GM23338 (cell line): ENCODE measurements around the gene ONECUT3. TPM values are rescaled to one million over a fixed set of nuclear protein-coding genes. Genes with fewer than 3 reads are reported as not detected.

Experiments used
- ATAC-seq: fragments of 200-7000 bp; cut with Tn5 transposase; 3 replicates; pipeline ENCODE4 v1.9.1; 2020
- DNase-seq: peaks from one replicate; pipeline ENCODE4 v3.0.0-alpha.2; 2015; ENCODE audit warnings: low spot score
- H2AFZ ChIP-seq: fragments of 200-600 bp; sonication (generic); 2 replicates; pipeline ENCODE4 v1.8.0; 2016; ENCODE audit warnings: antibody characterized with exemption, mild to moderate bottlenecking, moderate library complexity
- H3F3A ChIP-seq: fragments of 200-600 bp; sonication (generic); replicated peaks from 2 replicates; pipeline ENCODE4 v1.8.0; 2017; ENCODE audit warnings: antibody characterized with exemption, mixed run types, low read depth
- H3K27ac ChIP-seq: fragments of 200-600 bp; sonication (generic); 2 replicates; pipeline ENCODE4 v1.6.1; 2016; ENCODE audit warnings: low read depth
- H3K27me3 ChIP-seq: fragments of 200-600 bp; sonication (generic); 2 replicates; pipeline ENCODE4 v1.8.0; 2016; ENCODE audit warnings: mild to moderate bottlenecking, mixed run types, moderate library complexity; ENCODE audit not compliant: insufficient read depth
- H3K36me3 ChIP-seq: fragments of 200-600 bp; sonication (generic); 2 replicates; pipeline ENCODE4 v1.8.0; 2016; ENCODE audit warnings: mild to moderate bottlenecking; ENCODE audit not compliant: insufficient read depth
- H3K4me1 ChIP-seq: fragments of 200-600 bp; sonication (generic); 2 replicates; pipeline ENCODE4 v1.8.0; 2016; ENCODE audit warnings: mild to moderate bottlenecking, moderate library complexity; ENCODE audit not compliant: insufficient read depth
- H3K4me2 ChIP-seq: fragments of 200-600 bp; sonication (generic); 2 replicates; pipeline ENCODE4 v1.7.1; 2017; ENCODE audit warnings: mixed run types
- H3K4me3 ChIP-seq: fragments of 200-600 bp; sonication (generic); 2 replicates; pipeline ENCODE4 v1.6.1; 2016; ENCODE audit warnings: mixed run types
- H3K79me2 ChIP-seq: fragments of 200-600 bp; sonication (generic); replicated peaks from 2 replicates; pipeline ENCODE4 v1.8.0; 2017; ENCODE audit warnings: mild to moderate bottlenecking; ENCODE audit not compliant: insufficient read depth
- H3K9me2 ChIP-seq: fragments of 200-600 bp; sonication (generic); 2 replicates; pipeline ENCODE4 v1.8.0; 2017; ENCODE audit not compliant: insufficient read depth
- H4K20me1 ChIP-seq: fragments of 200-600 bp; sonication (generic); replicated peaks from 2 replicates; pipeline ENCODE4 v1.8.0; 2017; ENCODE audit warnings: mild to moderate bottlenecking; ENCODE audit not compliant: insufficient read depth
- H3K27ac Mint-ChIP-seq: 2 replicates; pipeline ENCODE4 v1.8.0; 2020; ENCODE audit warnings: inconsistent platforms, mild to moderate bottlenecking, moderate library complexity, mixed read lengths
- H3K27me3 Mint-ChIP-seq: 3 replicates; pipeline ENCODE4 v1.8.0; 2022; ENCODE audit warnings: low read depth, mild to moderate bottlenecking, moderate library complexity, mixed read lengths, inconsistent platforms; ENCODE audit not compliant: insufficient read depth, poor library complexity
- H3K36me3 Mint-ChIP-seq: 3 replicates; pipeline ENCODE4 v1.8.0; 2021; ENCODE audit warnings: low read depth, mild to moderate bottlenecking, inconsistent platforms, moderate library complexity, mixed read lengths
- H3K4me1 Mint-ChIP-seq: 3 replicates; pipeline ENCODE4 v1.8.0; 2020; ENCODE audit warnings: mild to moderate bottlenecking, inconsistent platforms, mixed read lengths
- H3K4me3 Mint-ChIP-seq: 3 replicates; pipeline ENCODE4 v1.8.0; 2021; ENCODE audit warnings: moderate library complexity, mild to moderate bottlenecking, inconsistent platforms, mixed read lengths
- H3K9me3 Mint-ChIP-seq: 3 replicates; pipeline ENCODE4 v1.8.0; 2020; ENCODE audit warnings: moderate library complexity, mild to moderate bottlenecking, inconsistent platforms, mixed read lengths
- CREB1 ChIP-seq: fragments of 250-450 bp; sonication (Bioruptor Pico); IDR thresholded peaks from 2 replicates; pipeline ENCODE4 v1.5.0; 2020; ENCODE audit warnings: low read depth, mild to moderate bottlenecking, moderate library complexity
- EZH2phosphoT487 ChIP-seq: fragments of 200-600 bp; sonication (generic); IDR thresholded peaks from one replicate; pipeline ENCODE4 v1.8.1; 2018; ENCODE audit warnings: antibody characterized with exemption; ENCODE audit not compliant: unreplicated experiment
- JUNB ChIP-seq: IDR thresholded peaks from one replicate; pipeline ENCODE4 v1.6.1; 2016; ENCODE audit warnings: antibody characterized with exemption; ENCODE audit not compliant: unreplicated experiment
- NANOG ChIP-seq: IDR thresholded peaks from 2 replicates; pipeline ENCODE4 v1.6.1; 2016; ENCODE audit warnings: antibody characterized with exemption, borderline replicate concordance
- POLR2AphosphoS5 ChIP-seq: IDR thresholded peaks from 2 replicates; pipeline ENCODE4 v1.6.1; 2016; ENCODE audit warnings: antibody characterized with exemption, low read depth
- STAT1 ChIP-seq: IDR thresholded peaks from one replicate; pipeline ENCODE4 v1.6.1; 2016; ENCODE audit warnings: antibody characterized with exemption; ENCODE audit not compliant: unreplicated experiment
- ZNF331 ChIP-seq: fragments of 250-450 bp; sonication (Bioruptor Pico); IDR thresholded peaks from 2 replicates; pipeline ENCODE4 v1.5.0; 2020; ENCODE audit warnings: low read depth, mild to moderate bottlenecking, moderate library complexity
- polyA plus RNA-seq: library from polyadenylated mRNA; unstranded; fragments of >200 nt; fragmentation: Nextera tagmentation; extraction: Ambion mirVana; gene quantifications from 2 replicates; pipeline ENCODE4 v1.2.1, GENCODE V29; 2016
- total RNA-seq: library from RNA; depleted of rRNA; stranded (reverse); fragments of >200 nt; shearing (Covaris generic); gene quantifications from 2 replicates; pipeline ENCODE4 v1.2.3, GENCODE V29; 2014
- TF ChIP-seq, protein P1 (sequence below), 2 experiments: fragments of 200-600 bp in 1 of 2; sonication (generic) in 1 of 2; conservative IDR thresholded peaks; 2 replicates each; pipeline versions ENCODE4 v1.5.1 to v1.6.1; 2016 to 2017; ENCODE audit warnings: antibody characterized with exemption in 2 of 2, low read depth in 2 of 2, mild to moderate bottlenecking in 2 of 2, moderate library complexity in 1 of 2
- TF ChIP-seq, protein P2 (sequence below): IDR thresholded peaks from one replicate; pipeline ENCODE4 v1.6.1; 2018; ENCODE audit warnings: antibody characterized with exemption; ENCODE audit not compliant: unreplicated experiment
- TF ChIP-seq, protein P3 (sequence below): IDR thresholded peaks from 2 replicates; pipeline ENCODE4 v1.6.1; 2016; ENCODE audit warnings: antibody characterized with exemption

ONECUT3 gene
- total and polyA plus RNA-seq, 2 experiments from 2014 or later, result not detected

DNA sequence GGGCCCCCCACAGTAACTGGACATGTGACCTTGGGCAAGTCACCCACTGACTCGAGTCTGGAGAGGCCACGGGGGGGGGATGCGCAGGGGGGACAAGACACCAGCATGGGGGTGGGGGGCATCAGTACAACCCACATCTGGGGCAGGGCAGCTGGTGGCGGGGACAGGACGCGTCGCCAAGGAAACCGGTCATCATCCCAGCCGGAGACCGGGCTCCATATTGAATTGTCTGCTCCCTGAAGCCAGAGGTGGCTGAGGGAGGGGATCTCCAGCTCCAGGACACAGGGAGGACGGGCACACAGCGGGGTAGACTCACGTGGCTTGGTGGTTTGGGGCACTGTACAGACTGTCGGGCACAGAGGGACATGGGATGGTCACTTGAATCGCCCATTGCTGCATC is 11.4 kb downstream of the ONECUT3 start:
- Mint-ChIP-seq H3K9me3 (peaks cover 16% of the 10 kb centered on the region; the same call in 2 of the 3 replicates), H3K36me3 (no peaks in the 10 kb centered on the region), H3K4me1 (peaks cover 8% of the 10 kb centered on the region; the same call in 2 of the 3 replicates), H3K27ac (no peak overlapping the region), H3K4me3 (no peak overlapping the region), H3K27me3 (peaks cover 98% of the 10 kb centered on the region)
- Histone ChIP-seq H3K79me2 (no peaks in the 10 kb centered on the region), H3K4me3 (no peak overlapping the region), H3K27me3 (peaks cover 99% of the 10 kb centered on the region), H3K4me1 (peaks cover 16% of the 10 kb centered on the region), H3K4me2 (no peak overlapping the region), H4K20me1 (peaks cover 15% of the 10 kb centered on the region), H2AFZ (no peak overlapping the region), H3F3A (0 out of 2 replicates have a peak, but pooled peaks cover 7% of the 10 kb centered on the region), H3K9me2 (no peaks in the 10 kb centered on the region), H3K36me3 (no peaks in the 10 kb centered on the region), H3K27ac (no peak overlapping the region)
- ATAC-seq (no peak), DNase-seq (no peak)
- TF ChIP-seq POLR2AphosphoS5 (no peak), JUNB (no peak), EZH2phosphoT487 (no peak), ZNF331 (CRISPR knock-in tag) (no peak), NANOG (no peak), CREB1 (no peak), STAT1 (no peak)
- TF ChIP-seq, protein P1, sequence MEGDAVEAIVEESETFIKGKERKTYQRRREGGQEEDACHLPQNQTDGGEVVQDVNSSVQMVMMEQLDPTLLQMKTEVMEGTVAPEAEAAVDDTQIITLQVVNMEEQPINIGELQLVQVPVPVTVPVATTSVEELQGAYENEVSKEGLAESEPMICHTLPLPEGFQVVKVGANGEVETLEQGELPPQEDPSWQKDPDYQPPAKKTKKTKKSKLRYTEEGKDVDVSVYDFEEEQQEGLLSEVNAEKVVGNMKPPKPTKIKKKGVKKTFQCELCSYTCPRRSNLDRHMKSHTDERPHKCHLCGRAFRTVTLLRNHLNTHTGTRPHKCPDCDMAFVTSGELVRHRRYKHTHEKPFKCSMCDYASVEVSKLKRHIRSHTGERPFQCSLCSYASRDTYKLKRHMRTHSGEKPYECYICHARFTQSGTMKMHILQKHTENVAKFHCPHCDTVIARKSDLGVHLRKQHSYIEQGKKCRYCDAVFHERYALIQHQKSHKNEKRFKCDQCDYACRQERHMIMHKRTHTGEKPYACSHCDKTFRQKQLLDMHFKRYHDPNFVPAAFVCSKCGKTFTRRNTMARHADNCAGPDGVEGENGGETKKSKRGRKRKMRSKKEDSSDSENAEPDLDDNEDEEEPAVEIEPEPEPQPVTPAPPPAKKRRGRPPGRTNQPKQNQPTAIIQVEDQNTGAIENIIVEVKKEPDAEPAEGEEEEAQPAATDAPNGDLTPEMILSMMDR (conservative IDR thresholded peaks at IDR 0.05; ENCODE audit: low read depth in 2 of 2), result no peak
- TF ChIP-seq, protein P2, sequence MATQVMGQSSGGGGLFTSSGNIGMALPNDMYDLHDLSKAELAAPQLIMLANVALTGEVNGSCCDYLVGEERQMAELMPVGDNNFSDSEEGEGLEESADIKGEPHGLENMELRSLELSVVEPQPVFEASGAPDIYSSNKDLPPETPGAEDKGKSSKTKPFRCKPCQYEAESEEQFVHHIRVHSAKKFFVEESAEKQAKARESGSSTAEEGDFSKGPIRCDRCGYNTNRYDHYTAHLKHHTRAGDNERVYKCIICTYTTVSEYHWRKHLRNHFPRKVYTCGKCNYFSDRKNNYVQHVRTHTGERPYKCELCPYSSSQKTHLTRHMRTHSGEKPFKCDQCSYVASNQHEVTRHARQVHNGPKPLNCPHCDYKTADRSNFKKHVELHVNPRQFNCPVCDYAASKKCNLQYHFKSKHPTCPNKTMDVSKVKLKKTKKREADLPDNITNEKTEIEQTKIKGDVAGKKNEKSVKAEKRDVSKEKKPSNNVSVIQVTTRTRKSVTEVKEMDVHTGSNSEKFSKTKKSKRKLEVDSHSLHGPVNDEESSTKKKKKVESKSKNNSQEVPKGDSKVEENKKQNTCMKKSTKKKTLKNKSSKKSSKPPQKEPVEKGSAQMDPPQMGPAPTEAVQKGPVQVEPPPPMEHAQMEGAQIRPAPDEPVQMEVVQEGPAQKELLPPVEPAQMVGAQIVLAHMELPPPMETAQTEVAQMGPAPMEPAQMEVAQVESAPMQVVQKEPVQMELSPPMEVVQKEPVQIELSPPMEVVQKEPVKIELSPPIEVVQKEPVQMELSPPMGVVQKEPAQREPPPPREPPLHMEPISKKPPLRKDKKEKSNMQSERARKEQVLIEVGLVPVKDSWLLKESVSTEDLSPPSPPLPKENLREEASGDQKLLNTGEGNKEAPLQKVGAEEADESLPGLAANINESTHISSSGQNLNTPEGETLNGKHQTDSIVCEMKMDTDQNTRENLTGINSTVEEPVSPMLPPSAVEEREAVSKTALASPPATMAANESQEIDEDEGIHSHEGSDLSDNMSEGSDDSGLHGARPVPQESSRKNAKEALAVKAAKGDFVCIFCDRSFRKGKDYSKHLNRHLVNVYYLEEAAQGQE, result no peak
- TF ChIP-seq, protein P3, sequence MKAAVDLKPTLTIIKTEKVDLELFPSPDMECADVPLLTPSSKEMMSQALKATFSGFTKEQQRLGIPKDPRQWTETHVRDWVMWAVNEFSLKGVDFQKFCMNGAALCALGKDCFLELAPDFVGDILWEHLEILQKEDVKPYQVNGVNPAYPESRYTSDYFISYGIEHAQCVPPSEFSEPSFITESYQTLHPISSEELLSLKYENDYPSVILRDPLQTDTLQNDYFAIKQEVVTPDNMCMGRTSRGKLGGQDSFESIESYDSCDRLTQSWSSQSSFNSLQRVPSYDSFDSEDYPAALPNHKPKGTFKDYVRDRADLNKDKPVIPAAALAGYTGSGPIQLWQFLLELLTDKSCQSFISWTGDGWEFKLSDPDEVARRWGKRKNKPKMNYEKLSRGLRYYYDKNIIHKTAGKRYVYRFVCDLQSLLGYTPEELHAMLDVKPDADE, result no peak
